DOHH2 (cell line): ENCODE measurements around the gene ALK.

Source experiments
- CTCF ChIP-seq: fragments of 200-600 bp; sonication (generic); IDR thresholded peaks from one replicate; pipeline ENCODE4 v1.5.1; 2014; ENCODE audit warnings: antibody characterized with exemption, mild to moderate bottlenecking, low read depth, low read length; ENCODE audit not compliant: poor library complexity, severe bottlenecking
- EZH2phosphoT487 ChIP-seq: fragments of 200-600 bp; sonication (generic); IDR thresholded peaks from 2 replicates; pipeline ENCODE4 v1.6.1; 2017; ENCODE audit warnings: borderline replicate concordance, mild to moderate bottlenecking, antibody characterized with exemption, low read length, moderate library complexity, mixed read lengths

- no peak for TF ChIP-seq CTCF
- no peak for TF ChIP-seq EZH2phosphoT487
Measured at GRCh38 chr2:29225814-29226213, 695.6 kb downstream of the ALK start.
